GM19397 (cell line): ENCODE results near the gene EFCAB8.
A peak's percentile ranks its signal among the peaks of the same experiment; 100 is the strongest.
"Not testable (repeated sequence)": the region's sequence is repeated elsewhere in the genome, so short reads cannot be mapped to it uniquely, and the experiment has no call there.

Source experiments
- ATAC-seq: cut with Tn5 transposase; IDR thresholded peaks from one replicate; pipeline ENCODE4 v1.9.1; 2021; ENCODE audit warnings: mild to moderate bottlenecking, moderate library complexity; ENCODE audit not compliant: unreplicated experiment

Gene EFCAB8

GRCh38 chr20:32970115-32970972 lies 111.6 kb downstream of the EFCAB8 start:
- ATAC-seq = no peak

GRCh38 chr20:32970973-32971300 lies 112.2 kb downstream of the EFCAB8 start:
- no peak for ATAC-seq

- peak; percentile 18 for ATAC-seq
Observed at GRCh38 chr20:32971703-32972161, 113.0 kb downstream of the EFCAB8 start.

GRCh38 chr20:32972181-32973076 lies 113.7 kb downstream of the EFCAB8 start:
- ATAC-seq = peak; percentile 66

- no peak for ATAC-seq
Observed at GRCh38 chr20:32973077-32973717, 114.5 kb downstream of the EFCAB8 start.

- ATAC-seq = not testable (repeated sequence)
Observed at GRCh38 chr20:32974204-32975064, 115.7 kb downstream of the EFCAB8 start.

- ATAC-seq = not testable (repeated sequence)
Observed at GRCh38 chr20:32975121-32975520, 116.4 kb downstream of the EFCAB8 start.

GRCh38 chr20:32975698-32976674 lies 117.3 kb downstream of the EFCAB8 start:
- no peak for ATAC-seq

GRCh38 chr20:32976746-32977145 lies 118.0 kb downstream of the EFCAB8 start:
- ATAC-seq = no peak

GRCh38 chr20:32977281-32978008 lies 118.7 kb downstream of the EFCAB8 start:
- ATAC-seq = no peak

- ATAC-seq = no peak
Observed at GRCh38 chr20:32978009-32978335, 119.2 kb downstream of the EFCAB8 start.

- ATAC-seq = no peak
Observed at GRCh38 chr20:32979201-32979998, 120.7 kb downstream of the EFCAB8 start.

- ATAC-seq = no peak
Observed at GRCh38 chr20:32980131-32980941, 121.6 kb downstream of the EFCAB8 start.

GRCh38 chr20:32980990-32981389 lies 122.3 kb downstream of the EFCAB8 start:
- no peak for ATAC-seq

- no peak for ATAC-seq
Observed at GRCh38 chr20:32982617-32983458, 124.1 kb downstream of the EFCAB8 start.

GRCh38 chr20:32983459-32984112 lies 124.9 kb downstream of the EFCAB8 start:
- ATAC-seq = no peak
